Esophagus squamous epithelium (tissue), 5 donors: ENCODE data around the gene LMO2. TPM values are rescaled to one million over a fixed set of nuclear protein-coding genes. Genes with fewer than 3 reads are reported as not detected.
A peak's percentile ranks its signal among the peaks of the same experiment; 100 is the strongest.

Source experiments
- DNase-seq: peaks from one replicate; lab custom pipeline; 2025; lab: John Stamatoyannopoulos, UW
- H3K27ac ChIP-seq, 4 donors: fragments of 200-600 bp; sonication (generic); one replicate each; pipeline ENCODE4 v1.5.1; 2016 to 2019; ENCODE audit warnings: mild to moderate bottlenecking in 1 of 4
- H3K27me3 ChIP-seq, 4 donors: fragments of 200-600 bp; sonication (generic); 1 replicate in 3 of 4; 2 replicates in 1 of 4; pipeline versions ENCODE4 v1.5.1 to v1.6.0; 2017 to 2021; ENCODE audit warnings: antibody characterized with exemption in 1 of 4
- H3K36me3 ChIP-seq, 3 donors: fragments of 200-600 bp; sonication (generic); one replicate each; pipeline ENCODE4 v1.5.1; 2016 to 2019
- H3K4me1 ChIP-seq, 3 donors: fragments of 200-600 bp; sonication (generic); one replicate each; pipeline ENCODE4 v1.5.1; 2017 to 2019
- H3K4me3 ChIP-seq, 4 donors: fragments of 200-600 bp; sonication (generic); 1 replicate in 3 of 4; 2 replicates in 1 of 4; pipeline ENCODE4 v1.5.1; 2016 to 2019; ENCODE audit warnings: mild to moderate bottlenecking in 2 of 4, moderate library complexity in 1 of 4
- H3K9me3 ChIP-seq, 3 donors: fragments of 200-600 bp; sonication (generic); one replicate each; pipeline ENCODE4 v1.5.1; 2016 to 2019
- CTCF ChIP-seq, 6 experiments: fragments of 450-650 bp in 4 of 6; fragments of 200-600 bp in 2 of 6; sonication (generic) in 2 of 6; IDR thresholded peaks; one replicate each; pipeline ENCODE4 v1.5.1; 2016 to 2019; ENCODE audit warnings: antibody characterized with exemption in 6 of 6, mild to moderate bottlenecking in 4 of 6, moderate library complexity in 4 of 6
- POLR2A ChIP-seq, 4 donors: fragments of 450-650 bp; IDR thresholded peaks; one replicate each; pipeline ENCODE4 v1.6.1; 2017; ENCODE audit warnings: antibody characterized with exemption in 4 of 4, mild to moderate bottlenecking in 4 of 4, moderate library complexity in 3 of 4
- WGBS, 2 donors: methylation state at CpG; one replicate each; pipeline ENCODE4 v1.1.5; 2018; 5-methylcytosine and 5-hydroxymethylcytosine counted together
- intact Hi-C: fragments of 100-400 bp; cut with DNase I; formaldehyde crosslinking; loops from one replicate; pipeline ENCODE4 v1.15.0; 2022
- total RNA-seq, 4 donors: library from RNA; depleted of rRNA; stranded (reverse); fragments of >200 nt; gene quantifications; one replicate each; pipeline ENCODE4 v1.1.0, GENCODE V29; 2016
- donor health status: DM: yes; HTN: yes; CAD: no.

Gene LMO2
- total RNA-seq, 4 donors from 2014 or later, result 7.0 to 18.9 (median 13.3) TPM

GRCh38 chr11:33904102-33904501 lies 12.2 kb upstream of the LMO2 start:
- Histone ChIP-seq H3K36me3 (no peaks in the 10 kb centered on the region), H3K4me3 (no peak overlapping the region), H3K27ac (no peak overlapping the region), H3K27me3 (peaks cover 0 to 6% (median 0%) of the 10 kb centered on the region in 4 donors), H3K9me3 (no peaks in the 10 kb centered on the region), H3K4me1 (peaks cover under 1 to 14% (median 5%) of the 10 kb centered on the region in 3 donors)
- no peak for DNase-seq
- intact Hi-C loops, result no loop called here
- 61 to 68% methylated on average over 3 to 5 of the region's 5 CpGs for WGBS, 2 donors
- no peak for TF ChIP-seq CTCF (IDR thresholded peaks at IDR 0.05)
- no peak for TF ChIP-seq POLR2A (IDR thresholded peaks at IDR 0.05)

- no peak for TF ChIP-seq POLR2A (IDR thresholded peaks at IDR 0.05)
- TF ChIP-seq CTCF (IDR thresholded peaks at IDR 0.05), result no peak
- peaks cover 3 to 52% (median 26%) of the 10 kb centered on the region in 3 donors for H3K4me1 ChIP-seq
- 71 to 74% methylated on average over 7 of the region's 7 CpGs for whole genome bisulfite sequencing, 2 donors
- H3K4me3 ChIP-seq, result no peak overlapping the region
- H3K27ac ChIP-seq, result peak overlapping the region in 2 of 4 donors; percentile 71 to 83
- no peak for DNase-seq
- H3K27me3 ChIP-seq, result no peaks in the 10 kb centered on the region
- no peaks in the 10 kb centered on the region for H3K36me3 ChIP-seq
- intact Hi-C loops, result no loop called here
- H3K9me3 ChIP-seq, result no peaks in the 10 kb centered on the region
These were observed 8.4 kb upstream of the LMO2 start for GRCh38 chr11:33900159-33900840.

- H3K9me3 ChIP-seq, result no peaks in the 10 kb centered on the region
- TF ChIP-seq POLR2A (IDR thresholded peaks at IDR 0.05) (no peak), CTCF (IDR thresholded peaks at IDR 0.05) (no peak)
- no peaks in the 10 kb centered on the region for H3K36me3 ChIP-seq
- peak overlapping the region in 3 of 4 donors; percentile 57 to 83 (median 71) for H3K27ac ChIP-seq
- intact Hi-C loops, result no loop called here
- peak overlapping the region in 1 of 4 donors; percentile 5 for H3K4me3 ChIP-seq
- peaks cover 3 to 56% (median 29%) of the 10 kb centered on the region in 3 donors for H3K4me1 ChIP-seq
- WGBS, 2 donors, result 26 to 44% methylated on average over 9 to 11 of the region's 11 CpGs
- H3K27me3 ChIP-seq, result no peaks in the 10 kb centered on the region
- DNase-seq, result peak; percentile 11
These were observed 7.6 kb upstream of the LMO2 start for GRCh38 chr11:33899400-33900037.

- H3K4me3 ChIP-seq, result no peak overlapping the region
- TF ChIP-seq CTCF (IDR thresholded peaks at IDR 0.05) (no peak), POLR2A (IDR thresholded peaks at IDR 0.05) (no peak)
- no peaks in the 10 kb centered on the region for H3K36me3 ChIP-seq
- H3K4me1 ChIP-seq, result peaks cover 3 to 56% (median 29%) of the 10 kb centered on the region in 3 donors
- H3K27me3 ChIP-seq, result no peaks in the 10 kb centered on the region
- intact Hi-C loops, result no loop called here
- 61 to 81% methylated on average over 3 of the region's 3 CpGs for WGBS, 2 donors
- DNase-seq, result no peak
- H3K27ac ChIP-seq, result peak overlapping the region; percentile 11 to 83 (median 64)
- no peaks in the 10 kb centered on the region for H3K9me3 ChIP-seq
These were observed 7.1 kb upstream of the LMO2 start for GRCh38 chr11:33898957-33899356.

GRCh38 chr11:33897761-33898375 lies 6.0 kb upstream of the LMO2 start:
- intact Hi-C loops, result no loop called here
- Histone ChIP-seq H3K36me3 (no peaks in the 10 kb centered on the region), H3K27me3 (peaks cover 0 to 1% (median 0%) of the 10 kb centered on the region in 4 donors), H3K4me3 (no peak overlapping the region), H3K27ac (peak overlapping the region in 3 of 4 donors; percentile 0 to 71 (median 57)), H3K4me1 (peaks cover 3 to 56% (median 29%) of the 10 kb centered on the region in 3 donors), H3K9me3 (no peaks in the 10 kb centered on the region)
- TF ChIP-seq POLR2A (IDR thresholded peaks at IDR 0.05), result no peak
- no peak for TF ChIP-seq CTCF (IDR thresholded peaks at IDR 0.05)
- 63% methylated on average over 2 of the region's 4 CpGs; no CpG with 5 or more reads in 1 of the 2 donors for WGBS, 2 donors
- DNase-seq, result no peak
